Stimulated activated CD8-positive, alpha-beta memory T cell treated with anti-CD3 and anti-CD28 coated beads, Interleukin-12 subunit alpha, Interleukin-12 subunit beta, amount 100 ng/mL, for 1 hour (primary cell): Measurements from ENCODE around the gene SGCB.

Experiments
- DNase-seq: peaks from one replicate; pipeline ENCODE4 v3.0.0-alpha.2; 2020; ENCODE audit warnings: low read depth

The SGCB gene

GRCh38 chr4:52019936-52020657, 18.0 kb downstream of the SGCB start, which contains the start of gene LRRC66:
Gene LRRC66, minus strand, starts transcription at chr4:52020363. Its CDS starts 2,750 bp downstream, at chr4:52017613.
- DNase-seq: no peak

- DNase-seq: no peak
Observed at GRCh38 chr4:52017814-52018213, 20.3 kb downstream of the SGCB start.

GRCh38 chr4:52016981-52017380, 21.1 kb downstream of the SGCB start:
- no peak for DNase-seq

GRCh38 chr4:52015366-52015765, 22.7 kb downstream of the SGCB start:
- no peak for DNase-seq

GRCh38 chr4:52014903-52015302, 23.2 kb downstream of the SGCB start:
- no peak for DNase-seq

GRCh38 chr4:52012651-52013050, 25.4 kb downstream of the SGCB start:
- no peak for DNase-seq

GRCh38 chr4:52010986-52011385, 27.1 kb downstream of the SGCB start:
- no peak for DNase-seq

GRCh38 chr4:52006887-52007286, 31.2 kb downstream of the SGCB start:
- DNase-seq: no peak

- no peak for DNase-seq
Observed at GRCh38 chr4:52005604-52006273, 32.4 kb downstream of the SGCB start.

GRCh38 chr4:52004414-52004813, 33.7 kb downstream of the SGCB start:
- DNase-seq: no peak

GRCh38 chr4:52001616-52002015, 36.5 kb downstream of the SGCB start:
- no peak for DNase-seq

GRCh38 chr4:51999250-51999649, 38.8 kb downstream of the SGCB start:
- DNase-seq: no peak

GRCh38 chr4:51998837-51999236, 39.3 kb downstream of the SGCB start:
- no peak for DNase-seq

- DNase-seq: no peak
Observed at GRCh38 chr4:51997647-51998046, 40.5 kb downstream of the SGCB start.

GRCh38 chr4:51995647-51996220, 42.4 kb downstream of the SGCB start:
- no peak for DNase-seq
